HG03378 (cell line): ENCODE data around the gene TMEM108.

ENCODE experiments used
- ATAC-seq: cut with Tn5 transposase; IDR thresholded peaks from one replicate; pipeline ENCODE4 v1.9.1; 2021; ENCODE audit warnings: mild to moderate bottlenecking, moderate library complexity; ENCODE audit not compliant: unreplicated experiment

Gene TMEM108

DNA sequence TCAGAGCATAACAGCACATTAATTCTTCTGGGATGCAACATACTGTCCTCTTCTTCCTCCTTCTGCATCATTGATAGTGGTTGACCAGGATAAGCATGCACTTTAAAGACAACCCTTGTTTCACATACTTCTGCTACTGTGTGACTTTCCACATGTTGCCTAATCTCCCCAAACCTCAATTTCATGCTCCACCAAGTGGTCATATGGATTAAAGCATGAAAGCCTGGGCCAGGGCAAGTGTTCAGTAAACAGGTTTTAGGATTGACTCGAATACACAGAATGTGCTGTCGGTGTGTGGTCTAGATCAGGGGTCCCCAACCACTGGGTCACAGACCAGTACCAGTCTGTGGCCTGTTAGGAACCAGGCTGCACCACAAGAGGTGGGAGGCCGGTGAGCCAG is 339.2 kb downstream of the TMEM108 start:
- no peak for ATAC-seq

DNA sequence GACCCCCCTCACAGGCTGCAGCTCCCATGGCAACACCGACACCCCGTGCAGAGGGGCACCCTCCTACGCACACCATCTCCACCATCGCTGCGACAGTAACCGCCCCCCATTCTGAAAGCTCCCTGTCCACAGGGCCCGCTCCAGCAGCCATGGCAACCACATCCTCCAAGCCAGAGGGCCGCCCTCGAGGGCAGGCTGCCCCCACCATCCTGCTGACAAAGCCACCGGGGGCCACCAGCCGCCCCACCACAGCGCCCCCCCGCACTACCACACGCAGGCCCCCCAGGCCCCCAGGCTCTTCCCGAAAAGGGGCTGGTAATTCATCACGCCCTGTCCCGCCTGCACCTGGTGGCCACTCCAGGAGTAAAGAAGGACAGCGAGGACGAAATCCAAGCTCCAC is 341.7 kb downstream of the TMEM108 start:
- no peak for ATAC-seq

DNA sequence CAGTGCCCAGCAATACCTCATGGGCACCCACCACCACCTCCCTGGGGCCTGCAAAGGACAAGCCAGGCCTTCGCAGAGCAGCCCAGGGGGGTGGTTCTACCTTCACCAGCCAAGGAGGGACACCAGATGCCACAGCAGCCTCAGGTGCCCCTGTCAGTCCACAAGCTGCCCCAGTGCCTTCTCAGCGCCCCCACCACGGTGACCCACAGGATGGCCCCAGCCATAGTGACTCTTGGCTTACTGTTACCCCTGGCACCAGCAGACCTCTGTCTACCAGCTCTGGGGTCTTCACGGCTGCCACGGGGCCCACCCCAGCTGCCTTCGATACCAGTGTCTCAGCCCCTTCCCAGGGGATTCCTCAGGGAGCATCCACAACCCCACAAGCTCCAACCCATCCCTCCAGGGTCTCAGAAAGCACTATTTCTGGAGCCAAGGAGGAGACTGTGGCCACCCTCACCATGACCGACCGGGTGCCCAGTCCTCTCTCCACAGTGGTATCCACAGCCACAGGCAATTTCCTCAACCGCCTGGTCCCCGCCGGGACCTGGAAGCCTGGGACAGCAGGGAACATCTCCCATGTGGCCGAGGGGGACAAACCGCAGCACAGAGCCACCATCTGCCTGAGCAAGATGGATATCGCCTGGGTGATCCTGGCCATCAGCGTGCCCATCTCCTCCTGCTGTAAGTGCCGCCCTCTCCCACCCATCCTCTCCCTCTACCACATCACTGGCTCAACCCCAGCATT is 342.5 kb downstream of the TMEM108 start:
- no peak for ATAC-seq

DNA sequence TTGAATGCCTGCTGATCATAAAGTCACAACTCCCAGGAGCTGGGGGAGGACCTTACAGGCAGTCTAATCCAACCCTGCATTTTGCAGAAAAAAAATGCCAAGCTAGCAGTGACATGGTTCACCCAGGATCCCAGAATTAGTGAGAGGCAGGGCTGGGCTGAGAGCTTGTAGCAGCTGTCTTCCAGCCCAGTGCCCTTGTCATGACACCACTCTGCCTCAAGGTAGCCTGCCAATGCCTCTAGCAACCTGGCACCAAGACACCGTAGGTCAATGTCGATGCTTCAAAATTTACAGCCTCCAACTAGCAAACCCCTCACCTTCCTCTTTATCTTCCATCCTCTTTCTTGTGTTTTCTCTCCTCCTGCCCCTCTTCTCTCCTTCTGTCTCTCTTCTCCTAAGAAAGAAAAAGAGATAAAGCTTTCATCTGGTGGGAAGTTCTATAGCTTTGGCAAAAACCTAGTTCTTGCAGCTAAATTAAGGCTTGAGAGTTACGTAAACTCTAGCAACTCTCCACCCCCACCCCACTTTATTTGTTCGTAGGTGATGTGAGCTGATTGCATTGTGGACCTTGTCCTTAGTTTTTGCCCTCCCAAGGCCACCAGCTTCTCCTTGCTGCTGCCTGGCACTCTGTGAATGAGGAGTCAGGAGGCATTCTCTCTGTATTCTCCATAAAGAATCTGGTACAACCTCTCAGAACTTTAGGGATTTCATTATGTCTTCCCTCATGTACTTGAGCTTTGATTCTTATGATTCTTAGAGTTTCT is 343.3 kb downstream of the TMEM108 start:
- no peak for ATAC-seq

DNA sequence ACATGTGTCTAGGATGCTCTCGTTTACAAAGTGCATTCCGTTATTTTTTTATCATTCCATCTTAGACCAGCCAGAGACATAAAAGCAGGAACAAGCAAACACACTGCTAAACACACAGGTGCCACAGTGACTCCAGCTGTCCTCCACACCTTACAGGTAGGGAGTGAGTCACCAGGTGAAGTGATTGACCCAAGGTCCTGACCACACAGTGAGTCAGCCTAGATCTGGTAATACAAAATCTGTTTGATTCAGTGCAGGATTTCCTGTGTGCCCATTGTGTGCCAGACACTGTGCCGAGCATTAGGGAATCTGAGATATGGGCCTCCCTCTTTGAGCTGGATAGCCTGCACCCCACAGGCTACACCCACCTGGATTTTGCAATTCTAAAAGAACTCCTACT is 345.0 kb downstream of the TMEM108 start:
- ATAC-seq: no peak

DNA sequence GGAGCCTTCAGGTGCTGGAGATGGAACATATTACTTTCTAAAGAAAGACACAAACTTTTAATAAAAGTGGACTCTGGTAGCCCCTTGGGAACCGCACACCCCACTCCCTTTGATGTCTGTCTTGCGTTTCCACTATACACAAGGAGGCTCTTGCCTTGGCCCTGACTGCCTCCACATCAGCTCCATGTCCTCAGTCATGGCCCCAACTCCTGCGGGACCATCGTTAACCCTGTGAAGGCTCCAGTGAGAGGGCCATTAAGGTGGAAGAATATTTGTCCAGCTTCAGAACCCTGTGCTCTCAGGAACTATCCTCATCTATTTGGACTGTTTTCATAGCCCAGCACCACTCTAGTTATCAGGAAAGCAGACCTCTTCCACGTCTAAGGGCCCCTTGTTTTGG is 345.6 kb downstream of the TMEM108 start:
- no peak for ATAC-seq

DNA sequence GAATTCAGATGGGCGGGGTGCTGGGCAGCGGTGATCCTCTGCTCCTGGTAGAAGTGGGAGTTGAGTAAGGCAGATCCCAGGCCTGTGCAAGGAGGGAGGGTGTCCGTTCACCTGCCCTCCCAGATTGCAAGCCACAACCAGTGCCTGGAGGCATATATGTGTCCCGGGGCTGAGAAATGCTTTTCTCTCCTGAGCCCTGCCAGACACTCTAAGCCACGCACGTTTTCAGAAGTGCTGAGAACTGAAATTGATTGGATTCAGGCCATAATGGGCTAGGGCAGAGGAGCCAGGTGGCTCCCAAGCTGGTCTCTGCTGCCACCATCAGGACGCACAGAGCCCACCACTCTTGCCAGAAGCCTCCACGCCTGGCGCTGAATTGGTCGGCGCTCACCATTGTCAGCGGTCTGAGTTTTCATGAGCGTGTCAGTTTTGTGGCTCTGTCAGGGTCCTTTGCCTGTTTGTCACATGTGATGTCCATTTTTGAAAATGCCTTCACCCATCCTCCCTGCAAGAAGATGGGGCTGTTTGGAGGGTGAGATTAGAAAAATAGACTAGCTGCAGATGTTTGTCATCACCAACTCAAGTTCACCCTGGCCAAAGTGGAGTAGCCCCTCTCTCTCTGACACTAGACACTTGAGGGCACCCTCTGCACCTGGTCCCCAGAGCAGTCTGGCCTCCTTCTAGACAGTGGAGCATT is 346.3 kb downstream of the TMEM108 start:
- ATAC-seq: no peak

DNA sequence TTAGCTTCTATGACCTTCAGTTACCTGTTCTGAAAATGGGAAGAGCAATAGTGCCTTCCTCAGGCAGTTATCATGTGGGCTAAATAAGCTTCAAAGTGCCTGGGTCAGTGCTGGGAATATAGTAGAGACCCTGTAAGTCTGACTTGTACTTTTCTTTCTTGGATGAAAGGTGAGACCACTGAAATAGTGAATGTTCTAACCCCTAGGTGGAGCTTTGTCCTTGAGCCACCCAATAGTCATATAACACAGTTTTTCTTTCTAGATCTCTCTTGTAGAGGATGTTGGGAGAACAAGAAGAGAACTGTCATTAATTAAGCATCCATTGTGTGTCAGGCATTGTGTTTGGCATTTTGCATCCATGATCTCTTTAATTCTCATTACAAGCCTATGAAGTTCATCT is 348.7 kb downstream of the TMEM108 start:
- no peak for ATAC-seq

DNA sequence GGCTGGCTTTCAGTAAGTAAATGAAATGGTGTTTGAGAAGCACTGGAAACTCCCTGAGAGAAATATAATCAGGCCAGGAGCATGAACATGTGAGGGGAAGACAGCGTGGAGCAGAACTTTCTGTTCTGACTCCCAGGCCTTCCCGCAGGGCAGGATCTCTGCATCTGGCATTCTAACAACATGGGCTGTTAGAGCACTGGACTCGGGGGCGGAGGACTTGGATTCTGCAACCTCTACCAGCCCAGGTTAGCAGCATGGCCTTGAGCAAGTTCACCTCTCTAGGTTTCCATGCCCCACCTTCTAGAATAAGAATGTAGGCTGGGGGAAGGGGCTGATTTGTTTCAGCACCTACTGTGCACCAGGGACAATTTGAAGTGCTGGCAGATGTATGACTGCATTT is 349.1 kb downstream of the TMEM108 start:
- no peak for ATAC-seq

DNA sequence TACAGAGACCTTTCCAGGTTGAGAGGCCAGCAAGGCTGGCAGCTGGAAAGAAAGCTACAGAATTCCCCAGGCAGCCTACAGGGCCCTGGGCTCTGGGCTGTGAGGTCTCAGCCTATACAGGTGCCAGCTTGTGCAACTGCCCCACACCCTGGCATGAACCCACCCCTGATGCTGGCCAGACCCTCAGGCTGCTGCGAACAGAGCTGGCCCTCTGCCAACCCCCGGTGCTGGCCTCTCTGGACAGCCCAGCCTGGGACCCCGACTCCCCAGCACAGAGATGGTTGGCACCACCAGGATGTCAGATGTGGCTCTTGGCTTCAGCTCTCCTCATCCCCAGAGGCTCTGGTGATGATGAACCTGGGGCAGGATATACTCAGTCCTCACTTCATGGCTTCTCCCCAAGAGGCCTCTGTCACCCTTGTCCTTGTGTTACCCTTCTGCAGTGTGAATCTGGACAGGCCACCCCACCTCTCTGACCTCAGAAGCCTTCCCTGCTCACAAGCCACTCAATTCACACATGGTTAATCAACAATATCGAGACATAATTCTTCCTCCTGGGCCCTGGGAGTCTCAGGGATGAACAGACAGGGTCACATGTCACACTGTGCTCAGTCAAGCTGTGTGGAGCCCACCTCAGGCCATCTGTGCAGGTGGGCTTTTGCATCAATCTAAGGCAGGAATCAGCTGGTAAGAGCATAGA is 350.7 kb downstream of the TMEM108 start:
- ATAC-seq: no peak

DNA sequence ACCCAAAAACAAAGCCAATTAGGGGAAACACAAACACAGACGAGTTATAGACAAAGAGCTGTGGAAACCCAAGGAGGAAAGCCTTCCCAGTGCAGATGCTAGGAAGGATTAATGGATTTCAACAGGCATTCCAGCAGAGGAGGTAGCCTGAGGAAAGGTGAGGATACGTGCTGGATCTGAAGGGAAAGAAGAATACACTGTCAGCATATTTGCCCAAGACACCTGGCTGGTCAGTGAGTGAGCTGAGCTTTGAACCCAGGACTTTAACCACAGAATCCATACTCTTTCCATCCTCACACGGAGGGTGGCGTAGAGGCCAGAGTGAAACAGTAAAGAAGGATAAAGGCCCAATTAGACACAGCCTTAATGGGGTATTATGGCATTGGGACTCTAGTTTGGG is 352.5 kb downstream of the TMEM108 start:
- no peak for ATAC-seq

DNA sequence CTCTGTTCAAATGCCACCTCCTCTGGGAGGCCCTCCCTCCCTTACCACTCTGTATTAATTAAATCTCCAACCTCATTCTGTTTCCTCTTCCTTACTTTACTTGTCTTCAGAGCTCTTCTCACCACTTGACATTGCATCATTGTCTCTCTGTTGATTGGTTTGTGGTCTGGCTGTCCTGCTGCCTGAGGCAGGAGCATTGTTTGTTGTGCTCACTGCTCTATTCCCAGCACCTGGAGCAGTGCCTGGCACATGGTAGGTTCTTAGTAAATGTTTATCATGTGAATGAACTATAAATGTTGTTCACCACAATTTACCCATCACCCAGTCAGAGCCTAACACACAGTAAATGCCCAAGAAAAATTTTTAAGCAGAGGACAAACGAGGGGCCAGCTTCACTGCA is 355.0 kb downstream of the TMEM108 start:
- no peak for ATAC-seq

DNA sequence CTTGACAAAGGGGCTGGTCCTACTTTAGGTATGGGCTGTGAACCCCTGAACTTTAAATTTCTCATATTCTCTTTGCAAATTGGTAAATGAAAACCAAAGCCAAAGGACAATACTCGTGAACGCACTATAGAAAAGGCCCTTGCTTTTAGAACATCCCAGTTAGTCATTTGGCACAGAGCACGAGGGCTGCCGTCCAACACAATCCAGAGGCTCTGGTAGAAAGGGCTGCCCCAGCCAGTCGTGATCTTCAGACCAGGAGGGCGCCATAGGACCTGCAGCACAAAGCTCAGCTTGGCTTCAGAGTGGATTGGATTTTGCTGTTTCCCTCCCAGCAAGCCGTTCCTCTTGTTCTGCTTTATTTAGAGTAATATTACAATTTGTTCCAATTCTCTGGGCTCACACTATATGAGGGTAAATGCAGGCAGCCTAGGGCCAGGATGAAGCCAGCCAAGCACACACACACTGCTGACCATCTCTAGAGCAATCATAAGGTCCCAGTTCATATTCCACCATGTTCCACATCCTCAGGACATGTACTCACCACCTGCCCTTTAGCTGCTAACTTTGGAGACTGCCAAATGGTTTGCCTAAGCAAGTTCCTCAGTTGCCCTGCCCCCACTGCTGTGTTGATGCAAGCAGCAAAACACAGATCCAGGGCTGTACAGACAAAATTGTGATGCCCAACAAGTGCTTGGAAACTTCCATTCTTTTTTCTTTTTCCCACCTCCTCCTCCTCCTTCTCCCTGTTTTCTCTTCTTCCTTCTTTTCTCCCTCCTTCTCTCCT is 355.7 kb downstream of the TMEM108 start:
- no peak for ATAC-seq

DNA sequence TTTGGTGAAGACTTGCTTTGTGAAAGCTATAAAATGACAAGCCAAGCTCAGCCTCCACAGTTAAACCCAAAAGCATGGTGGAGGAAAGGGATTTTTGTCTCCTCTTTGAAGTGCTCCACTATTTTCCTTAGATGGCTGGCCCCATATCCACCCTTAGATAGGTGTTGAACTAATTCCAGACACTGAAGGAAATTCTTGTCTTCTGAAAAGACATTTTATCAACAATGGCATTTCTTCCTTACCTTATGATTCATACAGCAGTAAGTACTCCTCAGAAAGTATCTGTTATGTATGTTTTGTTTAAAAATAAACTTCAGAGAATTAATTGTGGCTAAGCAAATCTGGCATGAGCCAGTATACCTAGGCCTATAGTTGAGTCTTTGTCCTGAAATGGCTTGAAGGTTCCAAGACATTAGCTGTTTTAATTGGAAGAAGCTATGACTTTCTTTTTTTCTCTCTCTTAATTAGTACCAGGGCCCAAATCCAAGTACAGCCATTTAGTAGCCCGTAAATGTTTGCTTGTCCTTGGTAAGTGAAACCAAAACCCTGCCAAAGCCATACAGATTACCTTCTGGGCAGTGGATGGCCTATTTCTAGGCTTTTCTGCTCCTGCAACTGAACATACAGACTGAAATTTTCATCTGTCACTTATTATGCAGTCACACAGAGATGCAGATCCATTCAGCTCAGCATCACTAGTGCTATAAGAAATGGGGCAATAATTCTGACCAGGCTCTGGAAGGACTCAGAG is 356.5 kb downstream of the TMEM108 start:
- ATAC-seq: no peak

DNA sequence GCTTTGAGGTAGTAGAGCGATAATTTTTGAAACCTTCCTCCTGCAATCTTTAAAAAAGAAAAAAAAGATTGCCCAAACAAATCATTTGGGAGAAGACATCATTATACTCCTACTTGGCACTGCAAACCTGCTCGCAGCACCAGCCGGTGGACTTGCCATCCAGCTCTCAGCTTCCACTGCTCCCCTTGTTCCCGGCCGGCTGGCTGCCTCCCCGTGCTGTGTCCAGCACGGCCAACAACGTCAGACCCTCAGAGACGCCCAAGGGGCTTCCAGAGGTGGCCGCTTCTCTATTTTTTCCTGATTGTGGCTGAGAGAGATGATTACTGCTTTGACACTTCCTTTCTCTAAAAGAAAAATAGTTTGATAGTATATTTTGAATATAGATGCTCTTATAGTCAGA is 358.7 kb downstream of the TMEM108 start:
- no peak for ATAC-seq

DNA sequence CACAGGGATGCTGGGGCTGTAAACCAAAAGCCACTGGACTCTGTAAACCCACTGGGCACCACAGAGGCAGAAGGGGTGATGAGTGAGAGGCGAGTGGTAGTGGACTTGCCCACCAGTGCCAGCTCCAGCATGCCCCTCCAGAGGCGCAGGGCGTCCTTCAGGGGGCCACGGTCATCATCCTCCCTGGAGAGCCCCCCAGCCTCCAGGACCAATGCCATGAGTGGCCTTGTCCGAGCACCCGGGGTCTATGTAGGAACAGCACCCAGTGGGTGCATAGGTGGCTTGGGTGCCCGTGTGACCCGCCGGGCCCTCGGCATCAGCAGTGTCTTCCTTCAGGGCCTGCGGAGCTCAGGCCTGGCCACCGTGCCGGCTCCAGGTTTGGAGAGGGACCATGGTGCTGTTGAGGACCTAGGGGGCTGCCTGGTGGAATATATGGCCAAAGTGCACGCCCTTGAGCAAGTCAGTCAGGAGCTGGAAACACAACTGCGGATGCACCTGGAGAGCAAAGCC is 361.9 kb downstream of the TMEM108 start, which contains the start of gene BFSP2:
Gene BFSP2 (plus strand): TSS at position 51 of the 510 bp plus-strand sequence. CDS start 28 bp downstream, at position 79.
- ATAC-seq: no peak

DNA sequence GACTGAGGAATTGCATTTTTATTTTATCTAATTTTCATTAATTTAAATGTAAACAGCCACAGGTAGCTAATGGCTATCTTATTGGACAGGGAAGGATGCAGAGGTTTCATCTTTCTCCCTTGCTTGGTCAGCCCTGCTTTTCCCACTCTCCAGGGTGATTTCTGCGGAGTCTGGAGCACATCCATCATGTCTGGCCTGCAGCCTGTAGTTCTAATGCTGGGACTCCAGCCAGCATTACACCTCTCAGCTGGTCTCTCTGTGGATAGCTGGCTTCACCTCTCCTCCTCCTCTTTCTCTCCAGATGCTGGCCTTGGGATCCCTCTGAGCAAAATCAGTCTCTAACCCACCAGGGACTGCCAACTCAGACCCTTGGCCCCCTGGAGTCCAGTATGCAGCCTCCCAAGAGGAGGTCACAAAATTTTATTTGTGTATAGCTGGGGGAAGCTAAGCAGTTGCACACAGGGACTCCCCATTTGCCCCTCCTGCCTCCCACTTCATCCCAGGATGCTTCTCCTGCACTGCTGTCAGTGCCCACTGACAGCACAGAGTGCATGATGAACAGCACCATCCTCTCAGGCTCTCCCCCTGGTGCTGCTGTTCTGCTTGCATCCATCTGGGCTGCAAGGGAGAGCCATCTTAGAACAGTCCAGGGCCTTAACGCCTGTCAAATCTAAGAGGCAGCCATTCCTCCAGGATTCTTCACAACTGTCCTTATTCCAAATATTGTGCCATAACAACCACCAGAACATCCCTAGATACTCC is 363.4 kb downstream of the TMEM108 start:
- no peak for ATAC-seq

DNA sequence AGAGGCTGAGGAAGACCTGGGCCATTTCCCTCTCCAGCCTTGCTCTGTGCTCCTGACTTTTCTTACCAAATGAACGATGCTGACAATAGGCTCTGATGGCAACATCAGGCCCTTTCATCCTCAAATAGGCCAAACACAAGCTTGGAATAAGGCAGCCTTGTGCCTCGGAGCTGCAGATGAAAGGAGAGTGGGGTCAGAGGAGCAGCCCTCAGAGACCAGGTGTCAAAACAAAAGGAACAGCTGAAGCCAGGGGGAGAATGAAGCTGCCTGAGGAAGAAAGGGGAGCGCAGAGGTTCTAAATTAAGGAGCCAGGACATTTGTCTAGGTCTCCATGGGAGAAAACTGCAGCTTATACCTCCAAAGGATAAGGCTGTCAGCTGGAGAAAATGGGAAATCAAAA is 366.7 kb downstream of the TMEM108 start:
- no peak for ATAC-seq

DNA sequence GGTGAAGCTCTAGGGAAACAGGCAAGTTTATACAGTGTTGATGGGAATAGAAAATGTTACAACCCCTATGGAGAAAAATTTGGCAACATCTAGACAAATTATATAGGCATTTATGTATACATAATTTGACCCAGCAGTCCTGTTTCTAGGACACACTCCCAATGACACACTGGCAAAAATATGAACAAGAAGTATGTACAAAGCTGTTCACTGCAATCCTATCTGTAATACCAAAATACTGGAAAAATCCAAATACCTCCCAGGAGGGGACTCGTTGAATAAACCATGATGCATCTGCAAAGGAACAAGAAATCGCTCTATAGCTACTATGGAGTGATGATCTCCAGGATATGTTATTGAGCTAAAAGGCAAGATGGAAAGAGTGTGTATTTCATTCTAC is 370.2 kb downstream of the TMEM108 start:
- no peak for ATAC-seq
